Measurements from ENCODE around the gene IFNAR1. TPM values are rescaled to one million over a fixed set of nuclear protein-coding genes. Genes with fewer than 3 reads are reported as not detected.

The IFNAR1 gene
- total RNA-seq, 1 experiment from 2014 or later = 20.5 TPM

DNA sequence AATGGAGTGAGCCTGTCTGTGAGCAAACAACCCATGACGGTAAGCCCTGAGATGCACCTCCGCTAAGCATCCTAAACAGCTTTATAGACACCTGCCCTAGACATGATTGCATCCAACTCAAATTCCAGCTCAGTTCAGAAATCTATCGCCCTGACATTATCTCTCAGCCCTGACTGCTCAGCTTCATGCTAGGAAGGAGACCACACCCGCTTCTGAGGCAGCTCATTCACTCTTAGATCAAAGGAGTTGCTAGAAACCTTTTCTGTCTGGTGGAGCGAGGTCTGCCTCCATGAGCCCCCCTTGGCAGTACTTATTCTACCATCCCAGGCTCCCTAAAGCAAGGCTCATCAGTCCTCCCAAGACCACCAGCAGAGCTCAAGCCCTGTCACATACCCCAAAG lies 41.6 kb upstream of the IFNAR1 start:
- no peaks in the 10 kb centered on the region for H3K79me2 ChIP-seq (ENCODE audit: insufficient read depth, low read length)
- H3K4me1 ChIP-seq (ENCODE audit: control insufficient read depth in 1 of 2, insufficient read depth in 2 of 2, low read length in 2 of 2) = peaks cover 12 to 20% of the 10 kb centered on the region in 2 experiments
- H3K36me3 ChIP-seq (ENCODE audit: control insufficient read depth in 1 of 2, insufficient read depth in 2 of 2, low read length in 2 of 2) = peaks cover 0 to 8% of the 10 kb centered on the region in 2 experiments; a peak in 2 of 4 replicates
- H3K27ac ChIP-seq (ENCODE audit: low read depth, low read length) = no peak overlapping the region
- H3K9me2 ChIP-seq (ENCODE audit: insufficient read depth) = no peaks in the 10 kb centered on the region
- ChIA-PET POLR2A (no interaction called here), CTCF (no interaction called here), RAD21 (ENCODE audit: low non-redundant PET in 1 of 2, low total read pairs in 2 of 2, uncharacterized antibody in 2 of 2, unreplicated experiment in 2 of 2) (no interaction called here)
- no peak overlapping the region for H2AFZ ChIP-seq (ENCODE audit: low read depth, low read length, poor library complexity, severe bottlenecking)
- no peak overlapping the region for H3K4me3 ChIP-seq (replicated peaks in 1 of 2; ENCODE audit: low read depth in 1 of 2, low read length in 2 of 2)
- H3K9ac ChIP-seq (ENCODE audit: low read length) = no peak overlapping the region
- no TSS peak for BruUV-seq (replicated peaks)
- H3K4me2 ChIP-seq (ENCODE audit: low read length) = no peak overlapping the region
- TF ChIP-seq, protein P1, sequence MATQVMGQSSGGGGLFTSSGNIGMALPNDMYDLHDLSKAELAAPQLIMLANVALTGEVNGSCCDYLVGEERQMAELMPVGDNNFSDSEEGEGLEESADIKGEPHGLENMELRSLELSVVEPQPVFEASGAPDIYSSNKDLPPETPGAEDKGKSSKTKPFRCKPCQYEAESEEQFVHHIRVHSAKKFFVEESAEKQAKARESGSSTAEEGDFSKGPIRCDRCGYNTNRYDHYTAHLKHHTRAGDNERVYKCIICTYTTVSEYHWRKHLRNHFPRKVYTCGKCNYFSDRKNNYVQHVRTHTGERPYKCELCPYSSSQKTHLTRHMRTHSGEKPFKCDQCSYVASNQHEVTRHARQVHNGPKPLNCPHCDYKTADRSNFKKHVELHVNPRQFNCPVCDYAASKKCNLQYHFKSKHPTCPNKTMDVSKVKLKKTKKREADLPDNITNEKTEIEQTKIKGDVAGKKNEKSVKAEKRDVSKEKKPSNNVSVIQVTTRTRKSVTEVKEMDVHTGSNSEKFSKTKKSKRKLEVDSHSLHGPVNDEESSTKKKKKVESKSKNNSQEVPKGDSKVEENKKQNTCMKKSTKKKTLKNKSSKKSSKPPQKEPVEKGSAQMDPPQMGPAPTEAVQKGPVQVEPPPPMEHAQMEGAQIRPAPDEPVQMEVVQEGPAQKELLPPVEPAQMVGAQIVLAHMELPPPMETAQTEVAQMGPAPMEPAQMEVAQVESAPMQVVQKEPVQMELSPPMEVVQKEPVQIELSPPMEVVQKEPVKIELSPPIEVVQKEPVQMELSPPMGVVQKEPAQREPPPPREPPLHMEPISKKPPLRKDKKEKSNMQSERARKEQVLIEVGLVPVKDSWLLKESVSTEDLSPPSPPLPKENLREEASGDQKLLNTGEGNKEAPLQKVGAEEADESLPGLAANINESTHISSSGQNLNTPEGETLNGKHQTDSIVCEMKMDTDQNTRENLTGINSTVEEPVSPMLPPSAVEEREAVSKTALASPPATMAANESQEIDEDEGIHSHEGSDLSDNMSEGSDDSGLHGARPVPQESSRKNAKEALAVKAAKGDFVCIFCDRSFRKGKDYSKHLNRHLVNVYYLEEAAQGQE (IDR thresholded peaks at IDR 0.05; ENCODE audit: low read depth) = no peak
- TF ChIP-seq, protein P2, sequence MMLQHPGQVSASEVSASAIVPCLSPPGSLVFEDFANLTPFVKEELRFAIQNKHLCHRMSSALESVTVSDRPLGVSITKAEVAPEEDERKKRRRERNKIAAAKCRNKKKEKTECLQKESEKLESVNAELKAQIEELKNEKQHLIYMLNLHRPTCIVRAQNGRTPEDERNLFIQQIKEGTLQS (IDR thresholded peaks at IDR 0.05) = no peak
- no peak for TF ChIP-seq POLR2A (IDR thresholded peaks at IDR 0.05; ENCODE audit: borderline replicate concordance, extremely low read depth, insufficient read depth, insufficient read length)
- DNase-seq (ENCODE audit: low read depth, low spot score) (no peak), ATAC-seq (no peak)
- intact Hi-C loops (cut with micrococcal nuclease) = no loop called here
- no peaks in the 10 kb centered on the region for H4K20me1 ChIP-seq (ENCODE audit: insufficient read depth)
- H3K9me3 ChIP-seq (ENCODE audit: control insufficient read depth in 1 of 2, insufficient read depth in 1 of 2, low read depth in 1 of 2, low read length in 2 of 2) = peaks cover 0 to 9% of the 10 kb centered on the region in 2 experiments; a peak in 1 of 4 replicates
- H3K27me3 ChIP-seq (ENCODE audit: insufficient read depth, low read length) = no peaks in the 10 kb centered on the region

DNA sequence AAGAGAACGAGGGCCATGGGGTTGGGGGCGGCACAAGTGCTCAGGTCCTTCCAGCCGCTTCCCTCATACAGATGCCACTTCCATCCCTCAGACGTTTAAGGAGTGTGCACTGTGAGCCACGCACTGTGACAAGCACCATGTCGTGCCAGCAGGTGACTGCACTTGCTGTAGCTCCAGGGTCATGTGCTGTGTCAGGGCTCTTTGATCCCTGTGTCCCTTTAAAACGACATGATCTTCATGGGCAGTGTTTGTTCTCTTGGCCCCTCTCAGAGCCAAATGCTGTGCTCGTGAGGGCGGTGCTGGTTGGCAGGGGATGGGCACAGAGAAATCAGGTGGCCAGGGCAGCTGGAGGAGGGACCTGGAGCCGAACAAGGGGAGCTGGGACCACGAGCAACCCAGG lies 38.7 kb upstream of the IFNAR1 start:
- CTCF ChIA-PET = no interaction called here
- TF ChIP-seq POLR2A (IDR thresholded peaks at IDR 0.05; ENCODE audit: borderline replicate concordance, extremely low read depth, insufficient read depth, insufficient read length) (no peak), YY1 (IDR thresholded peaks at IDR 0.05; ENCODE audit: extremely low read depth, insufficient replicate concordance, low read depth, low read length) (no peak), RAD21 (IDR thresholded peaks at IDR 0.05; ENCODE audit: low read depth) (no peak), CBX3 (IDR thresholded peaks at IDR 0.05; ENCODE audit: low read depth) (no peak), ZFX (IDR thresholded peaks at IDR 0.05) (no peak), POLR2AphosphoS5 (IDR thresholded peaks at IDR 0.05; ENCODE audit: low read depth, low read length) (no peak), ZNF274 (IDR thresholded peaks at IDR 0.05; ENCODE audit: low read depth, low read length) (no peak), SIN3A (IDR thresholded peaks at IDR 0.05; ENCODE audit: low read depth) (no peak), CEBPB (IDR thresholded peaks at IDR 0.05; ENCODE audit: low read depth) (no peak), SP1 (IDR thresholded peaks at IDR 0.05; ENCODE audit: low read depth) (no peak)
- TF ChIP-seq, protein P2 (IDR thresholded peaks at IDR 0.05) = no peak
- TF ChIP-seq, protein P1 (IDR thresholded peaks at IDR 0.05; ENCODE audit: low read depth) = no peak
- TF ChIP-seq, protein P3, sequence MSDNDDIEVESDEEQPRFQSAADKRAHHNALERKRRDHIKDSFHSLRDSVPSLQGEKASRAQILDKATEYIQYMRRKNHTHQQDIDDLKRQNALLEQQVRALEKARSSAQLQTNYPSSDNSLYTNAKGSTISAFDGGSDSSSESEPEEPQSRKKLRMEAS (IDR thresholded peaks at IDR 0.05) = no peak

More for the DNA sequence above, 38.7 kb upstream of the IFNAR1 start:
- Histone ChIP-seq H2AFZ (ENCODE audit: low read depth, low read length, poor library complexity, severe bottlenecking) (no peak overlapping the region), H3K4me1 (ENCODE audit: control insufficient read depth in 1 of 2, insufficient read depth in 2 of 2, low read length in 2 of 2) (peaks cover 12 to 20% of the 10 kb centered on the region in 2 experiments), H3K4me2 (ENCODE audit: low read length) (0 out of 2 replicates have a peak overlapping the region, but pooled peaks have one; percentile 33), H3K9me3 (ENCODE audit: control insufficient read depth in 1 of 2, insufficient read depth in 1 of 2, low read depth in 1 of 2, low read length in 2 of 2) (no peaks in the 10 kb centered on the region), H3K36me3 (ENCODE audit: control insufficient read depth in 1 of 2, insufficient read depth in 2 of 2, low read length in 2 of 2) (no peaks in the 10 kb centered on the region; a peak in 1 of 4 replicates), H4K20me1 (ENCODE audit: insufficient read depth) (no peaks in the 10 kb centered on the region), H3K9ac (ENCODE audit: low read length) (no peak overlapping the region), H3K4me3 (replicated peaks in 1 of 2; ENCODE audit: low read depth in 1 of 2, low read length in 2 of 2) (no peak overlapping the region), H3K27me3 (ENCODE audit: insufficient read depth, low read length) (no peaks in the 10 kb centered on the region), H3K9me2 (ENCODE audit: insufficient read depth) (no peaks in the 10 kb centered on the region), H3K27ac (ENCODE audit: low read depth, low read length) (peak overlapping the region; percentile 58), H3K79me2 (ENCODE audit: insufficient read depth, low read length) (no peaks in the 10 kb centered on the region)
- ATAC-seq = no peak
- ChIA-PET POLR2A (no interaction called here), RAD21 (ENCODE audit: low non-redundant PET in 1 of 2, low total read pairs in 2 of 2, uncharacterized antibody in 2 of 2, unreplicated experiment in 2 of 2) (no interaction called here)
- no peak for DNase-seq (ENCODE audit: low read depth, low spot score)
- no TSS peak for BruUV-seq (replicated peaks)
- intact Hi-C loops (cut with micrococcal nuclease) = no loop called here
